ENCODE measurements around the gene ASAP3. TPM values are rescaled to one million over a fixed set of nuclear protein-coding genes. Genes with fewer than 3 reads are reported as not detected.

ASAP3 gene
- total RNA-seq, 2 experiments from 2014 or later = 0.81 to 1.2 TPM

DNA sequence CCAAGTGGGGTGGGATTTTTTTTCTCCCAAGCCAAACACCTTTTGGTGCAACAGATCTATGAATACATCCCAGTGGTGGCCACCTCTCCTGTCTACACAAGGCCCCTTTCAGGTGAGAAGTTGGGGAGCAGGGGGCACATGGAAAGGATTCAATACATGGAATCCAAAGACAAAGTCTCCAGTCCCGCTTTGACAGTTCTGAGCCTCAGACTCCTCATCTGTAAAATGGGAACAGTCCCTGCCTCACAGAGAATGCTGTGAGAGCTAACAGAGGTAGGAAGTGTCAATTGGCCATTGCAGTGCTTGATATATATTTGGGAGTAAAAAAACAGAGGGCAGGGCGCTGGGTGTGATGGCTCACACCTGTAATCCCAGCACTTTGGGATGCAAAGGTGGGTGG lies 87.6 kb downstream of the ASAP3 start:
- Mint-ChIP-seq H3K4me1 (ENCODE audit: low read depth) (no peaks in the 10 kb centered on the region), H3K27ac (no peak overlapping the region), H3K36me3 (ENCODE audit: low read depth) (peaks cover 52% of the 10 kb centered on the region), H3K9me3 (no peaks in the 10 kb centered on the region), H3K27me3 (no peaks in the 10 kb centered on the region), H3K4me3 (no peak overlapping the region)
- Histone ChIP-seq H3K27ac (ENCODE audit: low read depth in 1 of 2, low read length in 2 of 2) (no peak overlapping the region), H3K9me3 (ENCODE audit: control insufficient read depth in 1 of 2, insufficient read depth in 1 of 2, low read length in 2 of 2) (no peaks in the 10 kb centered on the region), H3K4me3 (ENCODE audit: low read length) (no peak overlapping the region), H3K4me1 (ENCODE audit: insufficient read depth, low read length) (no peaks in the 10 kb centered on the region), H3K27me3 (ENCODE audit: control insufficient read depth in 1 of 2, insufficient read depth in 2 of 2, low read length in 2 of 2) (no peaks in the 10 kb centered on the region), H3K36me3 (ENCODE audit: insufficient read depth, low read length) (no peaks in the 10 kb centered on the region)
- intact Hi-C loops (cut with DNase I, micrococcal nuclease) = no loop called here
- ChIA-PET POLR2A (no interaction called here), CTCF (no interaction called here)
- no peak for DNase-seq
- TF ChIP-seq CTCF (IDR thresholded peaks at IDR 0.05) = no peak
- no peak for ATAC-seq (ENCODE audit: poor library complexity)

DNA sequence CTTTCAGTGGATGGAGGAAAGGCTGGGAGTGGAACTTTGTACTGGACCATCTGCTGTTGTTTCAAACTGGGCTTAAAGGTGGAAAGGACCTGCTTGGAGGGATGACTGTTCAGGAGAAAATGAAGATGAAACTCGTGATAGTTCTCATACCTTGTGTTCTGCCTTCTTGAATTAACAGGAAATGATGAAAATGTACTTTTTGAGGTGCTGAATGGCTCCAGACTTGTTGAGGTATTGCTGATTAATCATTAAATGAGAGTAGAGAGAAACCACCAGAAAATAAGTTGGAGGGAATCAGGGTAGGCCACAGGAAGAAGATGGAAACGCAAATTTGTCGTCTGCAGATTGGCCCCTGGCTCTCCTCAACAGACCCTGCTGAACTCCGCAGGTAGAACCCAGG lies 88.1 kb downstream of the ASAP3 start:
- H3K27ac Mint-ChIP-seq = no peak overlapping the region

GRCh38 chr1:23395154-23395724 lies 88.7 kb downstream of the ASAP3 start:
- Histone ChIP-seq H3K9me3 (ENCODE audit: control insufficient read depth in 1 of 2, insufficient read depth in 1 of 2, low read length in 2 of 2) (no peaks in the 10 kb centered on the region), H3K27ac (ENCODE audit: low read depth in 1 of 2, low read length in 2 of 2) (no peak overlapping the region), H3K27me3 (ENCODE audit: control insufficient read depth in 1 of 2, insufficient read depth in 2 of 2, low read length in 2 of 2) (no peaks in the 10 kb centered on the region), H3K36me3 (ENCODE audit: insufficient read depth, low read length) (no peaks in the 10 kb centered on the region), H3K4me1 (ENCODE audit: insufficient read depth, low read length) (no peaks in the 10 kb centered on the region), H3K4me3 (ENCODE audit: low read length) (no peak overlapping the region)
- DNase-seq (no peak), ATAC-seq (ENCODE audit: poor library complexity) (no peak)
- ChIA-PET CTCF (interaction anchor here (0.7 to 1.9 kb wide), 2 partner anchors 9 to 297 kb away, joined by 3 to 6 read pairs; partner anchors contain the start of gene RPL11), POLR2A (no interaction called here)
- no peak overlapping the region for H3K4me3 Mint-ChIP-seq
- H3K9me3 Mint-ChIP-seq = no peaks in the 10 kb centered on the region
- H3K4me1 Mint-ChIP-seq (ENCODE audit: low read depth) = no peaks in the 10 kb centered on the region
- no peaks in the 10 kb centered on the region for H3K27me3 Mint-ChIP-seq
- H3K36me3 Mint-ChIP-seq (ENCODE audit: low read depth) = peaks cover 48% of the 10 kb centered on the region
- no peak overlapping the region for H3K27ac Mint-ChIP-seq
- intact Hi-C loops (cut with DNase I, micrococcal nuclease) = no loop called here
- TF ChIP-seq CTCF (IDR thresholded peaks at IDR 0.05) = no peak

More for the DNA sequence above, 88.1 kb downstream of the ASAP3 start:
- no peak for TF ChIP-seq CTCF (IDR thresholded peaks at IDR 0.05)
- ATAC-seq (ENCODE audit: poor library complexity) (no peak), DNase-seq (no peak)
- Histone ChIP-seq H3K36me3 (ENCODE audit: insufficient read depth, low read length) (no peaks in the 10 kb centered on the region), H3K4me1 (ENCODE audit: insufficient read depth, low read length) (no peaks in the 10 kb centered on the region), H3K4me3 (ENCODE audit: low read length) (no peak overlapping the region), H3K9me3 (ENCODE audit: control insufficient read depth in 1 of 2, insufficient read depth in 1 of 2, low read length in 2 of 2) (no peaks in the 10 kb centered on the region), H3K27me3 (ENCODE audit: control insufficient read depth in 1 of 2, insufficient read depth in 2 of 2, low read length in 2 of 2) (no peaks in the 10 kb centered on the region), H3K27ac (ENCODE audit: low read depth in 1 of 2, low read length in 2 of 2) (no peak overlapping the region)
- Mint-ChIP-seq H3K4me1 (ENCODE audit: low read depth) (no peaks in the 10 kb centered on the region), H3K36me3 (ENCODE audit: low read depth) (peaks cover 52% of the 10 kb centered on the region), H3K9me3 (no peaks in the 10 kb centered on the region), H3K4me3 (no peak overlapping the region), H3K27me3 (no peaks in the 10 kb centered on the region)
- intact Hi-C loops (cut with DNase I, micrococcal nuclease) = no loop called here
- CTCF ChIA-PET = interaction anchor here (0.7 kb wide), 1 partner anchor 296 kb away, joined by 3 read pairs; the partner anchor contains the start of gene RPL11
- POLR2A ChIA-PET = no interaction called here

Measured in CD4-positive, alpha-beta T cell (primary cell).